ENCODE results near the gene HOXA1.

Gene HOXA1

DNA sequence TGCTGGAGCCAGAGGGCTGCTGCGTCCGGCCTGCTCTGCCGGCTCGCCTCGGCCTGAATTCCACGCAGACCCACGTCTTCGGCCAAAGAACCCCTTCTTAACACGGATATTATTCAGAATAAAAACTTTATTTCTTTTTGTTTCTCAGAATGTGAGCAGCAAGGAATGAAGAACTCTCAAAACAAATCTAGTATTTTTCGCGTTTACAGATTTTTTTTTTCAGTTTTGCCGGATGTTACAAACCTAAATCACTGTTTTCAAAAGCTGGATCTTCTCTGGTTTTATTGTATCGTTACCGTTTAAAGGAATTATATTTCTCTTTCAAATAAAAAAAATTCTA, 11.1 kb upstream of the HOXA1 start:
- Histone ChIP-seq H3K4me3 (ENCODE audit: low read length) (no peak overlapping the region), H3K36me3 (ENCODE audit: insufficient read depth, low read depth, low read length) (no peaks in the 10 kb centered on the region), H3K9me3 (ENCODE audit: insufficient read depth, low read depth, low read length) (peaks cover 15% of the 10 kb centered on the region; the same call in 1 of the 2 replicates), H3K4me1 (ENCODE audit: insufficient read depth, low read length) (no peaks in the 10 kb centered on the region), H3K27ac (ENCODE audit: low read length) (no peak overlapping the region), H3K27me3 (ENCODE audit: insufficient read depth, low read length) (peaks cover 100% of the 10 kb centered on the region), H3K9ac (ENCODE audit: low read depth, low read length) (no peak overlapping the region)

DNA sequence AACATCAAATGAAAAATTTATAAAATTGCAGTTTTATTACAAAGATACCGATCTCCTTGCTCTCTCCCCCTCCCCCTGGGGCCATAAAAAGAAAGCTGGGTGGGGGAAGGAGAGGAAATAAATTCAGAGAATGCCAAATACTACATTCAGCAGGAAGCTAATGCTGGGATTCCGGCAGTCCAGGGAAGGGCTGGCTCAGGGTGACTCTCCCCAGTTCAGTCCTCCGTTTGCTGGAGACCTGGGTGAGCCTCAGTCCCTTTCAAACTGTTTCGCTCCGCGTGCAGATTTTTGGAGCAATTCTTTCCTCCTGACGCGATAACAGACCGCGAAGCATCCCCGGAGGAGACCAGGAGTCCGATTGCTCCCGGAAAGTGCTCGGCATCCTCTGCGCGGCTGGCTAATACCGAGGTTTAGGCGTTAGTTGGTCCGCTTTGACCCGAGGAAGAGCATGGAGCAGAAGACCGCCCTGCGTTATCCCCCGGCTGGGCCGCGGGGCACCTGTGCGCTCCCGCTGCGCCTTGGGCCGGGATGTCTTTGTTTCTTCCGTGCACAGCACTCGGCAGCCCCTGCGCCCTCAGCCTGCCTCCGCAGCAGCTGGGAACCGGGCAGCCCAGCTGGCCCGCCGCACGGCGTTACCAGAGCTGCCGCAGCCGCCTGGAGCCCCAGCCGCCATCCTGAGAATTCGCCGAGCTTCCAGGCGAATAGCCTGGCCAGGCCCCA, 10.5 kb upstream of the HOXA1 start:
- Histone ChIP-seq H3K27ac (ENCODE audit: low read length) (no peak overlapping the region), H3K9me3 (ENCODE audit: insufficient read depth, low read depth, low read length) (peaks cover 15% of the 10 kb centered on the region; the same call in 1 of the 2 replicates), H3K4me1 (ENCODE audit: insufficient read depth, low read length) (peaks cover 3% of the 10 kb centered on the region), H3K36me3 (ENCODE audit: insufficient read depth, low read depth, low read length) (no peaks in the 10 kb centered on the region), H3K27me3 (ENCODE audit: insufficient read depth, low read length) (peaks cover 100% of the 10 kb centered on the region), H3K4me3 (ENCODE audit: low read length) (no peak overlapping the region; the same call in 1 of the 2 replicates), H3K9ac (ENCODE audit: low read depth, low read length) (no peak overlapping the region)

GRCh38 chr7:27105301-27106031, 9.7 kb upstream of the HOXA1 start:
- peaks cover 100% of the 10 kb centered on the region for H3K27me3 ChIP-seq (ENCODE audit: insufficient read depth, low read length)
- H3K36me3 ChIP-seq (ENCODE audit: insufficient read depth, low read depth, low read length) = no peaks in the 10 kb centered on the region
- no peak overlapping the region for H3K27ac ChIP-seq (ENCODE audit: low read length)
- peak overlapping the region; percentile 1; the same call in 1 of the 2 replicates for H3K4me3 ChIP-seq (ENCODE audit: low read length)
- no peak overlapping the region for H3K9ac ChIP-seq (ENCODE audit: low read depth, low read length)
- H3K4me1 ChIP-seq (ENCODE audit: insufficient read depth, low read length) = peaks cover 10% of the 10 kb centered on the region
- peaks cover 15% of the 10 kb centered on the region; the same call in 1 of the 2 replicates for H3K9me3 ChIP-seq (ENCODE audit: insufficient read depth, low read depth, low read length)

- no peak overlapping the region for H3K27ac ChIP-seq (ENCODE audit: low read length)
- H3K27me3 ChIP-seq (ENCODE audit: insufficient read depth, low read length) = peaks cover 100% of the 10 kb centered on the region
- no peak overlapping the region for H3K9ac ChIP-seq (ENCODE audit: low read depth, low read length)
- H3K4me1 ChIP-seq (ENCODE audit: insufficient read depth, low read length) = peaks cover 10% of the 10 kb centered on the region
- H3K9me3 ChIP-seq (ENCODE audit: insufficient read depth, low read depth, low read length) = peaks cover 10% of the 10 kb centered on the region; the same call in 1 of the 2 replicates
- H3K4me3 ChIP-seq (ENCODE audit: low read length) = no peak overlapping the region
- no peaks in the 10 kb centered on the region for H3K36me3 ChIP-seq (ENCODE audit: insufficient read depth, low read depth, low read length)
Measured at GRCh38 chr7:27104341-27105058, 8.7 kb upstream of the HOXA1 start.

- Histone ChIP-seq H3K9ac (ENCODE audit: low read depth, low read length) (no peak overlapping the region), H3K27me3 (ENCODE audit: insufficient read depth, low read length) (peaks cover 100% of the 10 kb centered on the region), H3K36me3 (ENCODE audit: insufficient read depth, low read depth, low read length) (no peaks in the 10 kb centered on the region), H3K27ac (ENCODE audit: low read length) (no peak overlapping the region), H3K4me1 (ENCODE audit: insufficient read depth, low read length) (peaks cover 10% of the 10 kb centered on the region), H3K4me3 (ENCODE audit: low read length) (no peak overlapping the region), H3K9me3 (ENCODE audit: insufficient read depth, low read depth, low read length) (peaks cover 4% of the 10 kb centered on the region; the same call in 1 of the 2 replicates)
Measured at GRCh38 chr7:27103489-27104226, 7.9 kb upstream of the HOXA1 start.

DNA sequence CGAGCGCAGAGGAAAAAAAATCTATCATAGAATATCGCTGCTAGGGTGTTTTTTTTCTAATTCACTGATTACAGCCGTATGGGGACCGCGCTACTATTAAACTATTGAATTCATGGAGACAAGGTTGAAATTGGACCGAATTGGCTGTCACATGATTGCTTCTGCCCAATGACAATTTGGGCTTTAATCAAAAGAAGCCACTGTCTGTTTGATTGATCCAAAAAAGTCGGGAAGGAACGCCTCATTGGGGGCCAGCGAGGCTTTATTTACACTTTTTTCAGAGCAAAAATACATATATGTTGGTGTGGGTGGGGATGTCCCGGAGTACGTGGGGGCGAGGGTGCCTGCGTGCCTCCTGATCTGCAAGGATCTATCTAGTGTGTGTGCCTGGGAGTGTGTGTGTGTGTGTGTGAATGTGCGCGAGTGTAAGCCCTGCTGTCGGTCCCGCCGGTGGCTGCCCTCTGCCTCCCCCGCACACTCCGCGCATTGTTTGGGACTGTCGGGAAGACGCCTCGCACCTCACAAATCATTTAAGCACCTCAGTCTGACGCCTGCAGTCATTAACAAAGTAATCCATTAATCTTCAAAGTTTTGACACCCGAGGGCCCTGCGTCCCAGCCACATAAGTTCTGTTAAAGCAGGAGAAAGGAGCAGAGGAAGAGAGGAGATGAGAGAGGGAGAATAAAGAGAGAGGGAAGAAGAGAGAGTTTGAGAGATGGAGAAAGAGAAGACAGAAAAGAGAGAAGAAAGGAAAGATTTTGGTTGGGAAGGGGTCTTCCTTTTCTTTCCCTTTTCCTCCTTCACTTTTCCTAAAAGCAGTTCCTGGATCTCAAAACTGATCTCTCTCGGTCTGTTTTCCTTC, 7.0 kb upstream of the HOXA1 start, which contains the start of gene HOXA2:
Gene HOXA2, minus strand, starts transcription at position 103 of the 862 bp plus-strand sequence. CDS start 183 bp downstream, outside the sequence.
- Histone ChIP-seq H3K4me3 (ENCODE audit: low read length) (peak within 1 kb of the TSS; percentile 43; the same call in 1 of the 2 replicates), H3K27ac (ENCODE audit: low read length) (no peak within 1 kb of the TSS), H3K36me3 (ENCODE audit: insufficient read depth, low read depth, low read length) (no peaks in the 10 kb centered on the region), H3K9me3 (ENCODE audit: insufficient read depth, low read depth, low read length) (peaks cover 4% of the 10 kb centered on the region; the same call in 1 of the 2 replicates), H3K27me3 (ENCODE audit: insufficient read depth, low read length) (peaks cover 100% of the 10 kb centered on the region), H3K9ac (ENCODE audit: low read depth, low read length) (no peak within 1 kb of the TSS), H3K4me1 (ENCODE audit: insufficient read depth, low read length) (peaks cover 10% of the 10 kb centered on the region)

- peaks cover 4% of the 10 kb centered on the region; the same call in 1 of the 2 replicates for H3K9me3 ChIP-seq (ENCODE audit: insufficient read depth, low read depth, low read length)
- no peak overlapping the region for H3K9ac ChIP-seq (ENCODE audit: low read depth, low read length)
- H3K27ac ChIP-seq (ENCODE audit: low read length) = no peak overlapping the region
- H3K36me3 ChIP-seq (ENCODE audit: insufficient read depth, low read depth, low read length) = no peaks in the 10 kb centered on the region
- peaks cover 100% of the 10 kb centered on the region for H3K27me3 ChIP-seq (ENCODE audit: insufficient read depth, low read length)
- peak overlapping the region; percentile 43; the same call in 1 of the 2 replicates for H3K4me3 ChIP-seq (ENCODE audit: low read length)
- peaks cover 15% of the 10 kb centered on the region for H3K4me1 ChIP-seq (ENCODE audit: insufficient read depth, low read length)
Measured at GRCh38 chr7:27101957-27102580, 6.3 kb upstream of the HOXA1 start.

GRCh38 chr7:27101171-27101956, 5.6 kb upstream of the HOXA1 start:
- H3K4me3 ChIP-seq (ENCODE audit: low read length) = peak overlapping the region; percentile 43
- H3K9me3 ChIP-seq (ENCODE audit: insufficient read depth, low read depth, low read length) = peaks cover 4% of the 10 kb centered on the region; the same call in 1 of the 2 replicates
- H3K4me1 ChIP-seq (ENCODE audit: insufficient read depth, low read length) = peaks cover 15% of the 10 kb centered on the region
- H3K27ac ChIP-seq (ENCODE audit: low read length) = no peak overlapping the region
- 0 out of 2 replicates have a peak overlapping the region, but pooled peaks have one; percentile 8 for H3K9ac ChIP-seq (ENCODE audit: low read depth, low read length)
- peaks cover 100% of the 10 kb centered on the region for H3K27me3 ChIP-seq (ENCODE audit: insufficient read depth, low read length)
- no peaks in the 10 kb centered on the region for H3K36me3 ChIP-seq (ENCODE audit: insufficient read depth, low read depth, low read length)

GRCh38 chr7:27100694-27101170, 4.9 kb upstream of the HOXA1 start:
- H3K4me1 ChIP-seq (ENCODE audit: insufficient read depth, low read length) = peaks cover 15% of the 10 kb centered on the region
- no peak overlapping the region for H3K27ac ChIP-seq (ENCODE audit: low read length)
- peaks cover 4% of the 10 kb centered on the region; the same call in 1 of the 2 replicates for H3K9me3 ChIP-seq (ENCODE audit: insufficient read depth, low read depth, low read length)
- H3K9ac ChIP-seq (ENCODE audit: low read depth, low read length) = no peak overlapping the region
- H3K4me3 ChIP-seq (ENCODE audit: low read length) = peak overlapping the region; percentile 43
- H3K27me3 ChIP-seq (ENCODE audit: insufficient read depth, low read length) = peaks cover 100% of the 10 kb centered on the region
- H3K36me3 ChIP-seq (ENCODE audit: insufficient read depth, low read depth, low read length) = no peaks in the 10 kb centered on the region
